ENCODE data around the gene PFN3. TPM values are rescaled to one million over a fixed set of nuclear protein-coding genes. Genes with fewer than 3 reads are reported as not detected.

Gene PFN3
- total and polyA plus RNA-seq, 8 donors = not detected

GRCh38 chr5:177371120-177372033 is 29.1 kb downstream of the PFN3 start:
- ATAC-seq (no peak), FAIRE-seq (no peak), DNase-seq (peak in 4 of 6 donors; percentile 47 to 65 (median 54))
- 38% methylated on average over 19 to 26 of the region's 26 CpGs for WGBS, 2 donors
- no peaks in the 10 kb centered on the region for H3K27me3 ChIP-seq
- peak overlapping the region in 2 of 4 donors; percentile 33 to 84 for H3K27ac ChIP-seq
- intact Hi-C loops (cut with DNase I) = no loop called here
- H3K4me1 ChIP-seq = peaks cover 14 to 27% (median 20%) of the 10 kb centered on the region in 3 donors
- no peaks in the 10 kb centered on the region for H3K9me3 ChIP-seq
- peak overlapping the region in 3 of 4 donors; percentile 26 to 52 (median 47) for H3K4me3 ChIP-seq
- TF ChIP-seq CTCF (IDR thresholded peaks at IDR 0.05) = no peak
- H3K36me3 ChIP-seq = no peaks in the 10 kb centered on the region

- WGBS, 2 donors = 6 to 7% methylated on average over 29 to 42 of the region's 42 CpGs
- H3K4me1 ChIP-seq = peaks cover 22 to 34% (median 27%) of the 10 kb centered on the region in 3 donors
Observed at GRCh38 chr5:177370488-177371119, 29.9 kb downstream of the PFN3 start.

GRCh38 chr5:177369645-177370440 is 30.6 kb downstream of the PFN3 start:
- peaks cover 23 to 37% (median 27%) of the 10 kb centered on the region in 3 donors for H3K4me1 ChIP-seq
- peak overlapping the region; percentile 13 to 84 (median 68) for H3K27ac ChIP-seq
- no peaks in the 10 kb centered on the region for H3K9me3 ChIP-seq
- TF ChIP-seq CTCF (IDR thresholded peaks at IDR 0.05) = no peak
- peak overlapping the region in 1 of 4 donors; percentile 47 for H3K4me3 ChIP-seq
- H3K36me3 ChIP-seq = no peaks in the 10 kb centered on the region
- ATAC-seq = peak; percentile 4 to 17 (median 15)
- intact Hi-C loops (cut with DNase I) = no loop called here
- DNase-seq = peak in 4 of 6 donors; percentile 61 to 71 (median 62)
- H3K27me3 ChIP-seq = no peaks in the 10 kb centered on the region
- no peak for FAIRE-seq
- WGBS, 2 donors = 33 to 37% methylated on average over 11 of the region's 11 CpGs

More at GRCh38 chr5:177370488-177371119, 29.9 kb downstream of the PFN3 start:
- H3K9me3 ChIP-seq = no peaks in the 10 kb centered on the region
- peak overlapping the region; percentile 13 to 84 (median 68) for H3K27ac ChIP-seq
- intact Hi-C loops (cut with DNase I) = no loop called here
- H3K36me3 ChIP-seq = no peaks in the 10 kb centered on the region
- H3K4me3 ChIP-seq = peak overlapping the region in 2 of 4 donors; percentile 47 to 52
- no peaks in the 10 kb centered on the region for H3K27me3 ChIP-seq
- FAIRE-seq = no peak
- peak in 2 of 4 donors; percentile 14 to 31 for TF ChIP-seq CTCF (IDR thresholded peaks at IDR 0.05)
- peak; percentile 59 to 77 (median 74) for ATAC-seq
- DNase-seq = peak; percentile 90 to 98 (median 92)

GRCh38 chr5:177368869-177369644 is 31.4 kb downstream of the PFN3 start:
- peak overlapping the region in 3 of 4 donors; percentile 12 to 84 (median 81) for H3K27ac ChIP-seq
- H3K36me3 ChIP-seq = no peaks in the 10 kb centered on the region
- no peaks in the 10 kb centered on the region for H3K27me3 ChIP-seq
- WGBS, 2 donors = 31 to 60% methylated on average over 5 of the region's 5 CpGs
- peaks cover 23 to 37% (median 27%) of the 10 kb centered on the region in 3 donors for H3K4me1 ChIP-seq
- FAIRE-seq (no peak), ATAC-seq (peak in 1 of 4 donors; percentile 14), DNase-seq (peak in 2 of 6 donors; percentile 32 to 53)
- intact Hi-C loops (cut with DNase I) = no loop called here
- peak; percentile 35 to 57 (median 48) for TF ChIP-seq CTCF (IDR thresholded peaks at IDR 0.05)
- no peak overlapping the region for H3K4me3 ChIP-seq
- no peaks in the 10 kb centered on the region for H3K9me3 ChIP-seq

Measured in pancreas (tissue), 10 donors.